CD4-positive, alpha-beta T cell treated with Interleukin-12 subunit alpha and Interleukin-12 subunit beta, for 1 hour (primary cell): Measurements from ENCODE around the gene CAV1.

Experiments used
- DNase-seq: peaks from one replicate; pipeline ENCODE4 v3.0.0-alpha.2; 2020

CAV1 gene

DNA sequence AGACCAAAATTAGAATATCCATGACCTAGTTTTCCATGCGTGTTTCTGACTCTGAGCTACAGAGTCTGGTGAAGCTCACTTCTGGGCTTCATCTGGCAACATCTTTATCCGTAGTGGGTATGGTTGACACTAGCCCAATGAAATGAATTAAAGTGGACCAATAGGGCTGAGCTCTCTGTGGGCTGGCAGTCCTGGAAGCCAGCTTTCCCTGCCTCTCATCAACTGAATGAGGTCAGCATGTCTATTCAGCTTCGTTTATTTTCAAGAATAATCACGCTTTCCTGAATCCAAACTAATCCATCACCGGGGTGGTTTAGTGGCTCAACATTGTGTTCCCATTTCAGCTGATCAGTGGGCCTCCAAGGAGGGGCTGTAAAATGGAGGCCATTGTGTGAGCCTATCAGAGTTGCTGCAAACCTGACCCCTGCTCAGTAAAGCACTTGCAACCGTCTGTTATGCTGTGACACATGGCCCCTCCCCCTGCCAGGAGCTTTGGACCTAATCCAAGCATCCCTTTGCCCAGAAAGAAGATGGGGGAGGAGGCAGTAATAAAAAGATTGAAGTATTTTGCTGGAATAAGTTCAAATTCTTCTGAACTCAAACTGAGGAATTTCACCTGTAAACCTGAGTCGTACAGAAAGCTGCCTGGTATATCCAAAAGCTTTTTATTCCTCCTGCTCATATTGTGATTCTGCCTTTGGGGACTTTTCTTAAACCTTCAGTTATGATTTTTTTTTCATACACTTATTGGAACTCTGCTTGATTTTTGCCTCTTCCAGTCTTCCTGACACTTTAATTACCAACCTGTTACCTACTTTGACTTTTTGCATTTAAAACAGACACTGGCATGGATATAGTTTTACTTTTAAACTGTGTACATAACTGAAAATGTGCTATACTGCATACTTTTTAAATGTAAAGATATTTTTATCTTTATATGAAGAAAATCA, 35.5 kb downstream of the CAV1 start:
- DNase-seq: no peak

DNA sequence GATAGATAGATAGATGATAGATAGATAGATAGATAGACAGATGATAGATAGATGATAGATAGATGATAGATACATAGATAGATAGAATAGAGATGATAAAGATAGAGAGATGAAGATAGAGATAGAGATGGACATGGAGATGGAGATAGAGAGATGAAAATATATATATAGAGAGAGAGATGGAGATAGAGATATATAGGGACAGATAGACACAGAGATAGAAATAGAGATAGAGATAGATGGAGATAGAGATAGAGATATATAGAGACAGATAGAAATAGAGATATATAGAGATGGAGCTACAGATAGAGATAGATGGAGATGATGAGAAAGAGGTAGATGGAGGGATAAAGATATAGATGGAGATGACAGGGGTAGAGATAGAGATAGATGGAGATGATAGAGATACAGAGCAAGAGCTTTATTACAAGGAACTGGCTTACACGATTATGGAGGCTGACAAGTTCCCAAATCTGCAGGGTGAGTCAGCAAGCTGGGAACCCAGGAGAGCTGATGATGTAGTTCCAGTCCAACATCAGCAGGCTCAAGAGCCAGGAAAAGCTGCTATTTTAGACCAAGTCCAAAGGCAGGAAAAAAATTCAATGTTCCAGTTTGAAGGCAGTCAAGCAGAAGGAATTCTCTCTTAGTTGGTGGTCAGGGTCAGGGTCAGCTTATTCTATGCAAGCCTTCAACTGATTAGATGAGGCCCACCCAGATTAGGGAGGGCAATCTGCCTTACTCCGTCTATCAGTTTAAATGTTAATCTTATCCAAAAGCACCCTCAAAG, 37.1 kb downstream of the CAV1 start:
- DNase-seq: no peak

GRCh38 chr7:116562529-116563121, 37.8 kb downstream of the CAV1 start:
- DNase-seq: no peak

DNA sequence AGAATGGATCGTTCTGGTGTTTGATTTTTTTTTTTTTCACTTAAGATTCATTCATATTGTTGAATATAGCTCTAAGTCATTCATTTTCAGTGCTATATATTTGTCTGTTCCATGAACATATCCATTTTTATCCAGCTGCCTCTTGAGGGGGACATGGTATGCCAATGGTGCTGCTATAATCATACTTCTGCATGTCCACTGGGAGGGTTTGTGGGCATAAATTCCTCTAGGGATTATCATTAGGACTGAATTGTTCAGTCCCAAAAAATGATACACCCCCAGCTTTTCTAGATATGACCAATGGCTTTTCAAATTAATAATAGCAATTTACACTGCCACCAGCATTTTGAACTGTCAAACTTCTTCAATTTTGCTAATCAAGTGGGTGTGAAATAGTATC, 41.1 kb downstream of the CAV1 start:
- DNase-seq: no peak

DNA sequence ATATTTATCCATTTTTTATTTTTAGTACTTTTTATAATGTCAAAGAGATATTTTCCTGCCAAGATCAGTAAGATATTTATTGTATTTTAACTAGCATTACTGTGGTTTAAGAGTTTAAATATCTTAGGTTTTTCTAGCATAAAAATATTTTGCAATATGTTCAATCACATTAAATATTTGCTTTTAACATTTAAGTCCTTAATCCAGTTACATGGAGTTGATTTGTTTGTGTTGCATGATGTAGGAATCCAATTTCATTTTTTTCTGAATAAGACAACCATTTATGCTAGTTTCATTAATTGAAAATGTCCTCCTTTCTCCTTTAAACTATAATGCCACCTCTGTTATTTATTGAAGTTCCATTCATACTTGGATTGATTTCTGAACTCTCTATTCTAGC, 41.8 kb downstream of the CAV1 start:
- DNase-seq: no peak

DNA sequence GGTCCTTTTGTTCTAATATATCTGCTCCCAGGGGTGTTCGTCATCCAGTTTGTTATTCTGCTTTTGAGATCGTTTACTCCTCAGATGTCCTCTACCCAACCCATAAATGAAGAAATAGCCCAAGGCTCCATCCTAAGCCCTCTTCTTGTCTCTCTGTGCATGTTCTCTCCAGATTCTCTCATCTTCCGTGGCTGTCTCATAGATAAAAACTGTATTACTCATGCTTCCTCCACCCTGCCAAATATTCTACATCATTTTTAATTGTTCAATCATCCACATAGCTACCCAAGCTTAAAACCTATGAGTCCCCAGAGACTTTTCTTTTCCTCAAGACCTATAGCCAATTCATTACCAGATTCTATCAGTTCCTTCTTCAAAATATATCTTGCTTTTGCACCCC, 44.9 kb downstream of the CAV1 start:
- DNase-seq: no peak

GRCh38 chr7:116570306-116570705, 45.5 kb downstream of the CAV1 start:
- DNase-seq: no peak

DNA sequence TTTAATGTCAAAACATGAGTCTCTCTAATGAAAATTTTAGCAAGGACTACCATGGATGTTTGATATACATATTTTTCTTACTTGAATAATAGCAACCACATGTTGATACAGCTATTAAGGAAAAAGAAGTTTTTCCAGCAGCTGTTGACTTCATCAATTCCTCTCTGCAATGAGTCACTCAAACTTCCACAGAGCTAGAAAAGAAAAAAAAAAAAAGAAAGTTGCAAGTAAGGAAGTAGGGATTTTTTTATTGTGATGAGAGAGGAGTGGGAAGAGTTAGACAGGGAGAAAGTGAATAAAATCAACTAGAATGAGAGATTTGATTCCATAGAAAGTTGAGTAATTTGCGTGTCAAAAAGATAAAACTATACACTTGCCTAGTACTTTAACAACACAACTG, 46.2 kb downstream of the CAV1 start:
- no peak for DNase-seq

GRCh38 chr7:116571552-116571951, 46.7 kb downstream of the CAV1 start:
- no peak for DNase-seq

- no peak for DNase-seq
Observed at GRCh38 chr7:116572036-116572435, 47.2 kb downstream of the CAV1 start.

DNA sequence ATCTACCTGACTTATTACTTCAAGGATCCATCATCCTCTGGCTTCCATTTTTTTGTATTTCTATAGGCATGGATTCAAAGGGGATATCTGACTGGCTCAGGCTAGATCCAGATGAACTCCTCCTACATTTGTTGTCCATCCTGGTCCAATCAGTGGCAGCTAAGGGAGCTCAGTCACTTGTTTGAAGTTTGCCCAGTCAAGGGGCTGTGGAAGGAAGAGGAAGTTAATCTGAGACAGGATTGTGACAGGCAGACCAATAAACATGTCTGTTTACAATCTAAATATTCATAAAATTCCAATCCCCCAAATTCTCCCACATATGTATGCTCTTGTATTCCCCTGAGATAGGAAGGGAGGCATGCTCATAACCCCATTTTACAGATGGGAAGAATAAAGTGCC, 48.7 kb downstream of the CAV1 start:
- no peak for DNase-seq

- no peak for DNase-seq
Observed at GRCh38 chr7:116574025-116574822, 49.4 kb downstream of the CAV1 start.

GRCh38 chr7:116575853-116576252, 51.0 kb downstream of the CAV1 start:
- no peak for DNase-seq

- DNase-seq: no peak
Observed at GRCh38 chr7:116576350-116577319, 51.8 kb downstream of the CAV1 start.

GRCh38 chr7:116577320-116577871, 52.6 kb downstream of the CAV1 start:
- no peak for DNase-seq

GRCh38 chr7:116578526-116578925, 53.7 kb downstream of the CAV1 start:
- DNase-seq: no peak

DNA sequence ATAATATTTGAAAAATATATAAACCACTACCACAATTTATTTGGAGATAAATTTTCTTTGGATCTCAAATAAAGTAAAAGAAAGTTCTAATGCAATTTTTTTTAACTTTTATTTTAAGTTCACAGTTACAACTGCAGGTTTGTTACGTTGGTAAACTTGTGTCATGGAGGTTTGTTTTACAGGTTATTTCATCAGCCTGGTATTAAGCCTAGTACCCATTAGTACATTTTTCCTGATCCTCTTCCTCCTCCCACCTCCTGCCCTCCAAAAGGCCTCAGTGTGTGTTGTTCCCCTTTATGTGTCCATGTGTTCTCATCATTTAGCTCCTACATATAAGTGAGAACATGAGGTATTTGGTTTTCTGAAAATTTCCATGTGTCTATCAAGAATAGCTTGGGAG, 54.5 kb downstream of the CAV1 start:
- DNase-seq: no peak

- no peak for DNase-seq
Observed at GRCh38 chr7:116579835-116580234, 55.0 kb downstream of the CAV1 start.

DNA sequence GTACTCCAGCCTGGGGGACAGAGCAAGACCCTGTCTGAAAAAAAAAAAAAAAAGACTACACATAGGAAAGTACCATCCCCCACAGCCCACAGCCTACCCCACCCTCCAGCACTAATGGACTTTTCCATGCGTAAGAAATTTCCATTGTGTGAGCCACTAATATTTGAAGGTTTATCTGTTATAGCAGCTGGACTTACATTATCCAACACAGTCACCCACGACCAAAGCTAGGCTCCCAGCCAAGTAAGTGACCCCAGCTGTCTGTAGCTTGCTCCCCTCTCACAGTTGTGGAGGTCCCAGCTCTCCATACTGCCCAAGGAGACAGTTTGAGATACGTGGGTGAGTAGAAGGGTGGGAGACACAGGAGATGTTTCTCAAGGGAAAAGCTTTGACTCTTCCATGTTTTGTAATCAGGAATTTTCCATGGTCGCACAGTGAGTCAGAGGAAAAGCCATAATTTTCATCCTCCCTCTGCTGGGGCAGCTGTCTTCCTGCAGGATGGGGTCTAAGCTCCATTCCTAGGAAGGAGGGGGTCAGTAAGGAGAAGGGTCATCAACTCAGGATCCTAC, 57.4 kb downstream of the CAV1 start:
- DNase-seq: no peak

- no peak for DNase-seq
Observed at GRCh38 chr7:116582806-116583444, 58.1 kb downstream of the CAV1 start.
